GM12891 (cell line): ENCODE measurements around the gene NRXN3.

ENCODE experiments used
- PAX5 ChIP-seq: IDR thresholded peaks from 2 replicates; pipeline ENCODE4 v1.6.1; 2011; ENCODE audit warnings: low read length, moderate library complexity, mild to moderate bottlenecking; ENCODE audit not compliant: insufficient read depth, severe bottlenecking
- POLR2A ChIP-seq: IDR thresholded peaks from 2 replicates; pipeline ENCODE4 v1.6.1; 2011; ENCODE audit warnings: low read depth, low read length, control low read depth
- POLR2AphosphoS5 ChIP-seq: IDR thresholded peaks from 2 replicates; pipeline ENCODE4 v1.6.1; 2011; ENCODE audit warnings: low read depth, low read length, control low read depth

DNA sequence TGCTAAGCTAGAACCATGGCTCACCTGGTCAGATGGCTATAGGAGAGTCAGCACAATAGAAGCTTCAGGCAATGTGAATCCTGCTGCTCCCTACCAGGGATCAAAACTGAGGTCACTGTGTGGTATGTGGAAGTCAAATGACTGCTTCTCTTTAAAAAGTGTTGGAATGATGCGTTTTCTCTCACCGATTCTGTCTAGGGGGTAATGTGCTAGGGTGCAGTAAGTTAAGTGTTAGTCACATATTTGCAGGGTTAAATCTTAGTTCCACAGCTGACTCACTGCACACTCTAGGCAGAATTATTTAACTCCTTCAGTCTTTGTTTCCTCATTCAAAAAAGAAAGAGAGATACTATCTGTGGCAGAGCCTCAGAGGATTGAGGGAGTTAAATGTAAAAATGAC is 1344.5 kb downstream of the NRXN3 start:
- TF ChIP-seq PAX5 (no peak), POLR2A (no peak), POLR2AphosphoS5 (no peak)
